Gastroesophageal sphincter (tissue), 4 donors: ENCODE results near the gene PTPRN2. TPM values are rescaled to one million over a fixed set of nuclear protein-coding genes. Genes with fewer than 3 reads are reported as not detected.

ENCODE experiments used
- ATAC-seq: fragments of 150-250 bp; one replicate; pipeline ENCODE4 v1.9.1; 2016; ENCODE audit warnings: mild to moderate bottlenecking, moderate library complexity
- H3K27ac ChIP-seq, 4 donors: fragments of 200-600 bp; sonication (generic) in 3 of 4; 1 replicate in 3 of 4; 2 replicates in 1 of 4; pipeline ENCODE4 v1.5.1; 2016 to 2019
- H3K27me3 ChIP-seq: fragments of 200-600 bp; sonication (generic); one replicate; pipeline ENCODE4 v1.5.1; 2019
- H3K36me3 ChIP-seq, 2 donors: fragments of 200-600 bp; sonication (generic); one replicate each; pipeline ENCODE4 v1.5.1; 2019; ENCODE audit warnings: control low read depth in 1 of 2
- H3K4me1 ChIP-seq, 3 donors: fragments of 200-600 bp; sonication (generic); 1 replicate in 2 of 3; 2 replicates in 1 of 3; pipeline ENCODE4 v1.5.1; 2016 to 2019; ENCODE audit warnings: control low read depth in 2 of 3
- H3K4me3 ChIP-seq, 2 donors: fragments of 200-600 bp; sonication (generic); one replicate each; pipeline ENCODE4 v1.5.1; 2019; ENCODE audit warnings: mild to moderate bottlenecking in 1 of 2, moderate library complexity in 1 of 2
- H3K9me3 ChIP-seq, 3 donors: fragments of 200-600 bp; sonication (generic); one replicate each; pipeline ENCODE4 v1.5.1; 2017 to 2019; ENCODE audit warnings: control low read depth in 2 of 3
- CTCF ChIP-seq, 4 experiments: fragments of 200-600 bp in 2 of 4; fragments of 450-650 bp in 2 of 4; sonication (generic) in 1 of 4; IDR thresholded peaks; one replicate each; pipeline ENCODE4 v1.5.1; 2017 to 2019; ENCODE audit warnings: antibody characterized with exemption in 4 of 4, mild to moderate bottlenecking in 2 of 4, moderate library complexity in 2 of 4
- EP300 ChIP-seq: sonication (generic); formaldehyde crosslinking; IDR thresholded peaks from one replicate; pipeline ENCODE4 v1.6.1; 2017; ENCODE audit warnings: antibody characterized with exemption, mild to moderate bottlenecking
- POLR2A ChIP-seq, 2 donors: fragments of 450-650 bp; IDR thresholded peaks; one replicate each; pipeline ENCODE4 v1.6.1; 2017; ENCODE audit warnings: antibody characterized with exemption in 2 of 2, mild to moderate bottlenecking in 2 of 2, moderate library complexity in 1 of 2
- POLR2AphosphoS5 ChIP-seq: sonication (generic); formaldehyde crosslinking; IDR thresholded peaks from one replicate; pipeline ENCODE4 v1.6.1; 2017; ENCODE audit warnings: antibody characterized with exemption
- WGBS, 2 donors: methylation state at CpG; one replicate each; pipeline ENCODE4 v1.1.5; 2018; ENCODE audit warnings: low coverage in 1 of 2; 5-methylcytosine and 5-hydroxymethylcytosine counted together
- total RNA-seq, 4 donors: library from RNA; depleted of rRNA; stranded (reverse); fragments of >200 nt; gene quantifications; one replicate each; pipeline ENCODE4 v1.1.0, GENCODE V29; 2016

Gene PTPRN2
- total RNA-seq, 4 donors from 2014 or later = 1.7 to 4.7 (median 3.3) TPM

- Histone ChIP-seq H3K9me3 (peaks cover 0 to 32% (median 0%) of the 10 kb centered on the region in 3 donors), H3K4me3 (no peak overlapping the region), H3K4me1 (no peaks in the 10 kb centered on the region), H3K36me3 (no peaks in the 10 kb centered on the region), H3K27me3 (peaks cover 4% of the 10 kb centered on the region), H3K27ac (no peak overlapping the region)
- no peak for TF ChIP-seq POLR2A (IDR thresholded peaks at IDR 0.05)
- no peak for TF ChIP-seq CTCF (IDR thresholded peaks at IDR 0.05)
- TF ChIP-seq EP300 = no peak
- TF ChIP-seq POLR2AphosphoS5 = no peak
- 67 to 73% methylated on average over 4 to 5 of the region's 5 CpGs for WGBS, 2 donors
- ATAC-seq = no peak
These were observed 294.7 kb downstream of the PTPRN2 start for GRCh38 chr7:158292948-158293347.

GRCh38 chr7:158291998-158292397 is 295.6 kb downstream of the PTPRN2 start:
- no peak overlapping the region for H3K4me3 ChIP-seq
- no peak overlapping the region for H3K27ac ChIP-seq
- 57 to 64% methylated on average over 4 of the region's 4 CpGs for WGBS, 2 donors
- TF ChIP-seq POLR2AphosphoS5 (no peak), POLR2A (IDR thresholded peaks at IDR 0.05) (no peak), CTCF (IDR thresholded peaks at IDR 0.05) (no peak), EP300 (no peak)
- peaks cover 2% of the 10 kb centered on the region for H3K27me3 ChIP-seq
- no peak for ATAC-seq
- no peaks in the 10 kb centered on the region for H3K4me1 ChIP-seq
- H3K9me3 ChIP-seq = peaks cover 0 to 41% (median 0%) of the 10 kb centered on the region in 3 donors
- H3K36me3 ChIP-seq = no peaks in the 10 kb centered on the region

- TF ChIP-seq POLR2A (IDR thresholded peaks at IDR 0.05) (no peak), EP300 (no peak), POLR2AphosphoS5 (no peak), CTCF (IDR thresholded peaks at IDR 0.05) (no peak)
- H3K9me3 ChIP-seq = peaks cover 0 to 62% (median 0%) of the 10 kb centered on the region in 3 donors
- H3K27ac ChIP-seq = no peak overlapping the region
- H3K4me3 ChIP-seq = no peak overlapping the region
- H3K27me3 ChIP-seq = no peaks in the 10 kb centered on the region
- no peaks in the 10 kb centered on the region for H3K36me3 ChIP-seq
- ATAC-seq = no peak
- 100% methylated on average over 1 of the region's 5 CpGs; no CpG with 5 or more reads in 1 of the 2 donors for WGBS, 2 donors
- no peaks in the 10 kb centered on the region for H3K4me1 ChIP-seq
These were observed 297.7 kb downstream of the PTPRN2 start for GRCh38 chr7:158289761-158290523.

GRCh38 chr7:158289231-158289630 is 298.4 kb downstream of the PTPRN2 start:
- 95 to 100% methylated on average over 2 of the region's 2 CpGs for WGBS, 2 donors
- Histone ChIP-seq H3K36me3 (no peaks in the 10 kb centered on the region), H3K9me3 (peaks cover 0 to 69% (median 0%) of the 10 kb centered on the region in 3 donors), H3K27me3 (no peaks in the 10 kb centered on the region), H3K4me3 (no peak overlapping the region), H3K4me1 (no peaks in the 10 kb centered on the region), H3K27ac (no peak overlapping the region)
- ATAC-seq = no peak
- TF ChIP-seq CTCF (IDR thresholded peaks at IDR 0.05) (no peak), POLR2AphosphoS5 (no peak), POLR2A (IDR thresholded peaks at IDR 0.05) (no peak), EP300 (no peak)

GRCh38 chr7:158286210-158286609 is 301.4 kb downstream of the PTPRN2 start:
- H3K4me1 ChIP-seq = no peaks in the 10 kb centered on the region
- H3K27ac ChIP-seq = no peak overlapping the region
- H3K27me3 ChIP-seq = no peaks in the 10 kb centered on the region
- no peaks in the 10 kb centered on the region for H3K36me3 ChIP-seq
- TF ChIP-seq EP300 = no peak
- no peak for TF ChIP-seq POLR2A (IDR thresholded peaks at IDR 0.05)
- TF ChIP-seq POLR2AphosphoS5 = no peak
- TF ChIP-seq CTCF (IDR thresholded peaks at IDR 0.05) = no peak
- ATAC-seq = no peak
- peaks cover 0 to 70% (median 0%) of the 10 kb centered on the region in 3 donors for H3K9me3 ChIP-seq
- 89 to 92% methylated on average over 2 of the region's 2 CpGs for WGBS, 2 donors
- H3K4me3 ChIP-seq = no peak overlapping the region
